ENCODE results near the gene PPEF1. TPM values are rescaled to one million over a fixed set of nuclear protein-coding genes. Genes with fewer than 3 reads are reported as not detected.

The PPEF1 gene
- polyA plus RNA-seq, 2 of the 4 experiments (the other 2 are of a cell fraction): 1.0 to 1.9 TPM

DNA sequence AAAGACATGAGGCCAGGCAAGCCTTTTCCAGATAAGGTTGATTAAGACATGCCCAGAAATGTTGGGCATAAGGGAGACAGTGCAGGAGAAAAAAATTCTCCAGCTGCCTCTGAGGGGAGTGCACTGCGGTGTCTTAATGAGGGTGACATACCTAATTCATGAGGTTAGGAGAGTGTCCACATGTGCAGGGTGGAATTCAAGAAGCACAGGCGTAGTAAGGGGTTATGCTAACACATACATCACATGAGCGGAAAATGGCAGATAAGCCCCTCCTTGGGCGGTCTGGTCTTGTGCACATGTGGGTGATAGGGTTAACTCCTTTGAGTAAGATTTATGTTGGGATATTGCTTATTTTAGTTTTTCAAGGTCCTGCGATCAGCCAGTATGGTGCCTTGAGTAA, 154.1 kb downstream of the PPEF1 start:
- ChIA-PET CTCF (interaction anchor here (0.9 to 1.7 kb wide), 3 partner anchors 10 to 473 kb away, joined by 4 read pairs; no protein-coding TSS in a partner anchor), POLR2A (no interaction called here)
- ATAC-seq (no peak), DNase-seq (ENCODE audit: low read depth in 1 of 2, low spot score in 1 of 2) (no peak), FAIRE-seq (no peak)
- H3K4me2 ChIP-seq: no peak overlapping the region
- no peaks in the 10 kb centered on the region for H3K4me1 ChIP-seq
- H3K9me3 ChIP-seq: no peaks in the 10 kb centered on the region
- no peak overlapping the region for H3K4me3 ChIP-seq
- WGBS (ENCODE audit: missing lambda C conversion rate): 89% methylated on average over 5 of the region's 5 CpGs
- TF ChIP-seq MAZ (IDR thresholded peaks at IDR 0.05; ENCODE audit: borderline replicate concordance, low read depth, low read length): no peak
- TF ChIP-seq SMC3 (IDR thresholded peaks at IDR 0.05): no peak
- no peak for TF ChIP-seq TP53 (CRISPR knock-in tag; IDR thresholded peaks at IDR 0.05)
- TF ChIP-seq, protein P1, sequence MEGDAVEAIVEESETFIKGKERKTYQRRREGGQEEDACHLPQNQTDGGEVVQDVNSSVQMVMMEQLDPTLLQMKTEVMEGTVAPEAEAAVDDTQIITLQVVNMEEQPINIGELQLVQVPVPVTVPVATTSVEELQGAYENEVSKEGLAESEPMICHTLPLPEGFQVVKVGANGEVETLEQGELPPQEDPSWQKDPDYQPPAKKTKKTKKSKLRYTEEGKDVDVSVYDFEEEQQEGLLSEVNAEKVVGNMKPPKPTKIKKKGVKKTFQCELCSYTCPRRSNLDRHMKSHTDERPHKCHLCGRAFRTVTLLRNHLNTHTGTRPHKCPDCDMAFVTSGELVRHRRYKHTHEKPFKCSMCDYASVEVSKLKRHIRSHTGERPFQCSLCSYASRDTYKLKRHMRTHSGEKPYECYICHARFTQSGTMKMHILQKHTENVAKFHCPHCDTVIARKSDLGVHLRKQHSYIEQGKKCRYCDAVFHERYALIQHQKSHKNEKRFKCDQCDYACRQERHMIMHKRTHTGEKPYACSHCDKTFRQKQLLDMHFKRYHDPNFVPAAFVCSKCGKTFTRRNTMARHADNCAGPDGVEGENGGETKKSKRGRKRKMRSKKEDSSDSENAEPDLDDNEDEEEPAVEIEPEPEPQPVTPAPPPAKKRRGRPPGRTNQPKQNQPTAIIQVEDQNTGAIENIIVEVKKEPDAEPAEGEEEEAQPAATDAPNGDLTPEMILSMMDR (IDR thresholded peaks at IDR 0.05): no peak
- TF ChIP-seq FOSL2 (IDR thresholded peaks at IDR 0.05): no peak
- TF ChIP-seq FOSL2 (CRISPR knock-in tag; IDR thresholded peaks at IDR 0.05): no peak
- no peak for TF ChIP-seq TFCP2L1 (CRISPR knock-in tag; IDR thresholded peaks at IDR 0.05)
- no peak overlapping the region for H3K27ac ChIP-seq

DNA sequence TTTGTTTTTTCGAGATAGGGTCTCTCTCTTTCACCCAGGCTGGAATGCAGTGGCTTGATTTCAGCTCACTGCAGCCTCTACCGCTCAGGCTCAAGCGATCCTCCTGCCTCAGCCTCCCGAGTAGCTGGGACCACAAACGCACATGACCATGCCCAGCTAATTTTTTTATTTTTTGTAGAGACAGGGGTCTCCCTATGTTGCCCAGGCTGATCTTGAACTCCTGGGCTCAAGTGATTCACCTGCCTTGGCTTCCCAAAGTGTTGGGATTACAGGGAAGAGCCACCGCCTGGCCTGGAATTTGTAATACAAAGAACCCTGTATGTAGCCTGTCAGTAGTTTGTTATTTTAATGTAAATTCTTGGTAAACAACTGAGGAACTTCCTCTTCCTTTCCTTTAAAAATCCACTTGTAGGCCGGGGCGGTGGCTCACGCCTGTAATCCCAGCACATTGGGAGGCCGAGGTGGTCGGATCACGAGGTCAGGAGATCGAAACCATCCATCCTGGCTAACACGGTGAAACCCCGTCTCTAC, 157.0 kb downstream of the PPEF1 start:
- H3K4me1 ChIP-seq: no peaks in the 10 kb centered on the region
- TF ChIP-seq, protein P2, sequence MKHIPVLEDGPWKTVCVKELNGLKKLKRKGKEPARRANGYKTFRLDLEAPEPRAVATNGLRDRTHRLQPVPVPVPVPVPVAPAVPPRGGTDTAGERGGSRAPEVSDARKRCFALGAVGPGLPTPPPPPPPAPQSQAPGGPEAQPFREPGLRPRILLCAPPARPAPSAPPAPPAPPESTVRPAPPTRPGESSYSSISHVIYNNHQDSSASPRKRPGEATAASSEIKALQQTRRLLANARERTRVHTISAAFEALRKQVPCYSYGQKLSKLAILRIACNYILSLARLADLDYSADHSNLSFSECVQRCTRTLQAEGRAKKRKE (CRISPR knock-in tag; IDR thresholded peaks at IDR 0.05; ENCODE audit: low read depth): no peak
- TF ChIP-seq CBX8 (IDR thresholded peaks at IDR 0.05): no peak
- no peak for TF ChIP-seq FOXS1 (CRISPR knock-in tag; IDR thresholded peaks at IDR 0.05)
- TF ChIP-seq, protein P3, sequence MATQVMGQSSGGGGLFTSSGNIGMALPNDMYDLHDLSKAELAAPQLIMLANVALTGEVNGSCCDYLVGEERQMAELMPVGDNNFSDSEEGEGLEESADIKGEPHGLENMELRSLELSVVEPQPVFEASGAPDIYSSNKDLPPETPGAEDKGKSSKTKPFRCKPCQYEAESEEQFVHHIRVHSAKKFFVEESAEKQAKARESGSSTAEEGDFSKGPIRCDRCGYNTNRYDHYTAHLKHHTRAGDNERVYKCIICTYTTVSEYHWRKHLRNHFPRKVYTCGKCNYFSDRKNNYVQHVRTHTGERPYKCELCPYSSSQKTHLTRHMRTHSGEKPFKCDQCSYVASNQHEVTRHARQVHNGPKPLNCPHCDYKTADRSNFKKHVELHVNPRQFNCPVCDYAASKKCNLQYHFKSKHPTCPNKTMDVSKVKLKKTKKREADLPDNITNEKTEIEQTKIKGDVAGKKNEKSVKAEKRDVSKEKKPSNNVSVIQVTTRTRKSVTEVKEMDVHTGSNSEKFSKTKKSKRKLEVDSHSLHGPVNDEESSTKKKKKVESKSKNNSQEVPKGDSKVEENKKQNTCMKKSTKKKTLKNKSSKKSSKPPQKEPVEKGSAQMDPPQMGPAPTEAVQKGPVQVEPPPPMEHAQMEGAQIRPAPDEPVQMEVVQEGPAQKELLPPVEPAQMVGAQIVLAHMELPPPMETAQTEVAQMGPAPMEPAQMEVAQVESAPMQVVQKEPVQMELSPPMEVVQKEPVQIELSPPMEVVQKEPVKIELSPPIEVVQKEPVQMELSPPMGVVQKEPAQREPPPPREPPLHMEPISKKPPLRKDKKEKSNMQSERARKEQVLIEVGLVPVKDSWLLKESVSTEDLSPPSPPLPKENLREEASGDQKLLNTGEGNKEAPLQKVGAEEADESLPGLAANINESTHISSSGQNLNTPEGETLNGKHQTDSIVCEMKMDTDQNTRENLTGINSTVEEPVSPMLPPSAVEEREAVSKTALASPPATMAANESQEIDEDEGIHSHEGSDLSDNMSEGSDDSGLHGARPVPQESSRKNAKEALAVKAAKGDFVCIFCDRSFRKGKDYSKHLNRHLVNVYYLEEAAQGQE (IDR thresholded peaks at IDR 0.05): no peak
- no peak for TF ChIP-seq HDAC2 (IDR thresholded peaks at IDR 0.05)
- TF ChIP-seq RCOR1 (IDR thresholded peaks at IDR 0.05; ENCODE audit: low read depth, low read length): no peak
- TF ChIP-seq EP300 (IDR thresholded peaks at IDR 0.05): no peak
- TF ChIP-seq RFX5 (IDR thresholded peaks at IDR 0.05): no peak
- TF ChIP-seq, protein P4, sequence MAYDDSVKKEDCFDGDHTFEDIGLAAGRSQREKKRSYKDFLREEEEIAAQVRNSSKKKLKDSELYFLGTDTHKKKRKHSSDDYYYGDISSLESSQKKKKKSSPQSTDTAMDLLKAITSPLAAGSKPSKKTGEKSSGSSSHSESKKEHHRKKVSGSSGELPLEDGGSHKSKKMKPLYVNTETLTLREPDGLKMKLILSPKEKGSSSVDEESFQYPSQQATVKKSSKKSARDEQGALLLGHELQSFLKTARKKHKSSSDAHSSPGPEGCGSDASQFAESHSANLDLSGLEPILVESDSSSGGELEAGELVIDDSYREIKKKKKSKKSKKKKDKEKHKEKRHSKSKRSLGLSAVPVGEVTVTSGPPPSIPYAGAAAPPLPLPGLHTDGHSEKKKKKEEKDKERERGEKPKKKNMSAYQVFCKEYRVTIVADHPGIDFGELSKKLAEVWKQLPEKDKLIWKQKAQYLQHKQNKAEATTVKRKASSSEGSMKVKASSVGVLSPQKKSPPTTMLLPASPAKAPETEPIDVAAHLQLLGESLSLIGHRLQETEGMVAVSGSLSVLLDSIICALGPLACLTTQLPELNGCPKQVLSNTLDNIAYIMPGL (CRISPR knock-in tag; IDR thresholded peaks at IDR 0.05; ENCODE audit: borderline replicate concordance): no peak
- no peak for TF ChIP-seq CHD2 (IDR thresholded peaks at IDR 0.05; ENCODE audit: low read length, partially characterized antibody)
- no peak for TF ChIP-seq KDM5A (IDR thresholded peaks at IDR 0.05)
- TF ChIP-seq SREBF2 (IDR thresholded peaks at IDR 0.05): no peak
- no peak for TF ChIP-seq MAZ (IDR thresholded peaks at IDR 0.05; ENCODE audit: borderline replicate concordance, low read depth, low read length)
- TF ChIP-seq FOSL2 (IDR thresholded peaks at IDR 0.05): no peak
- TF ChIP-seq FOSL2 (CRISPR knock-in tag; IDR thresholded peaks at IDR 0.05): no peak
- no peak for TF ChIP-seq ESRRA (IDR thresholded peaks at IDR 0.05; ENCODE audit: borderline replicate concordance, low read length)
- no peak for TF ChIP-seq SMC3 (IDR thresholded peaks at IDR 0.05)
- TF ChIP-seq NR3C1 (IDR thresholded peaks at IDR 0.05): no peak
- TF ChIP-seq POLR2AphosphoS2 (conservative IDR thresholded peaks at IDR 0.05; ENCODE audit: low read length): no peak
- no peak for TF ChIP-seq EHMT2 (IDR thresholded peaks at IDR 0.05; ENCODE audit: low read depth)
- DNase-seq (ENCODE audit: low read depth in 1 of 2, low spot score in 1 of 2): no peak
- H3K27ac ChIP-seq: no peak overlapping the region
- FAIRE-seq: no peak
- no peak for ATAC-seq
- WGBS (ENCODE audit: missing lambda C conversion rate): 88% methylated on average over 15 of the region's 15 CpGs
- ChIA-PET CTCF (interaction anchor here (0.6 kb wide), 1 partner anchor 451 kb away, joined by 3 read pairs; no protein-coding TSS in a partner anchor), POLR2A (no interaction called here)
- no peaks in the 10 kb centered on the region for H3K9me3 ChIP-seq
- H3K4me2 ChIP-seq: no peak overlapping the region
- no peak overlapping the region for H3K4me3 ChIP-seq
